ENCODE data around the gene SFTA2.
A peak's percentile ranks its signal among the peaks of the same experiment; 100 is the strongest.

The SFTA2 gene

GRCh38 chr6:30922447-30922852, 9.5 kb downstream of the SFTA2 start:
- no peak for DNase-seq (ENCODE audit: extremely low read depth, low read depth)
- TF ChIP-seq CTCF (IDR thresholded peaks at IDR 0.05; ENCODE audit: low read depth, low read length, missing control alignments): no peak
- no peak overlapping the region for H3K4me3 ChIP-seq (replicated peaks; ENCODE audit: low read depth, low read length)

GRCh38 chr6:30918670-30919069, 13.3 kb downstream of the SFTA2 start:
- no peak for DNase-seq (ENCODE audit: extremely low read depth, low read depth)
- no peak overlapping the region for H3K4me3 ChIP-seq (replicated peaks; ENCODE audit: low read depth, low read length)
- no peak for TF ChIP-seq CTCF (IDR thresholded peaks at IDR 0.05; ENCODE audit: low read depth, low read length, missing control alignments)

- no peak for TF ChIP-seq CTCF (IDR thresholded peaks at IDR 0.05; ENCODE audit: low read depth, low read length, missing control alignments)
- no peak for DNase-seq (ENCODE audit: extremely low read depth, low read depth)
- no peak overlapping the region for H3K4me3 ChIP-seq (replicated peaks; ENCODE audit: low read depth, low read length)
Observed at GRCh38 chr6:30917487-30917886, 14.5 kb downstream of the SFTA2 start.

- DNase-seq (ENCODE audit: extremely low read depth, low read depth): no peak
- no peak overlapping the region for H3K4me3 ChIP-seq (replicated peaks; ENCODE audit: low read depth, low read length)
- no peak for TF ChIP-seq CTCF (IDR thresholded peaks at IDR 0.05; ENCODE audit: low read depth, low read length, missing control alignments)
Observed at GRCh38 chr6:30917041-30917440, 14.9 kb downstream of the SFTA2 start.

- peak; percentile 56 for DNase-seq (ENCODE audit: extremely low read depth, low read depth)
- TF ChIP-seq CTCF (IDR thresholded peaks at IDR 0.05; ENCODE audit: low read depth, low read length, missing control alignments): peak; percentile 61
- no peak overlapping the region; the same call in 1 of the 2 replicates for H3K4me3 ChIP-seq (replicated peaks; ENCODE audit: low read depth, low read length)
Observed at GRCh38 chr6:30915591-30915946, 16.4 kb downstream of the SFTA2 start.

- no peak for TF ChIP-seq CTCF (IDR thresholded peaks at IDR 0.05; ENCODE audit: low read depth, low read length, missing control alignments)
- peak overlapping the region; percentile 61 for H3K4me3 ChIP-seq (replicated peaks; ENCODE audit: low read depth, low read length)
- no peak for DNase-seq (ENCODE audit: extremely low read depth, low read depth)
Observed at GRCh38 chr6:30914854-30915590, 16.9 kb downstream of the SFTA2 start.
